ENCODE measurements around the gene MPPE1.

GRCh38 chr18:11925800-11926481 is 17.8 kb upstream of the MPPE1 start:
- TF ChIP-seq CTCF (IDR thresholded peaks at IDR 0.05; ENCODE audit: low read depth, low read length) (no peak), EZH2phosphoT487 (IDR thresholded peaks at IDR 0.05; ENCODE audit: low read depth) (no peak)

All from OCI-LY3 (cell line).